Measurements from ENCODE around the gene GCSAM. TPM values are rescaled to one million over a fixed set of nuclear protein-coding genes. Genes with fewer than 3 reads are reported as not detected.

The GCSAM gene
- total RNA-seq, 2 experiments from 2014 or later, result 6.5 to 6.8 TPM

DNA sequence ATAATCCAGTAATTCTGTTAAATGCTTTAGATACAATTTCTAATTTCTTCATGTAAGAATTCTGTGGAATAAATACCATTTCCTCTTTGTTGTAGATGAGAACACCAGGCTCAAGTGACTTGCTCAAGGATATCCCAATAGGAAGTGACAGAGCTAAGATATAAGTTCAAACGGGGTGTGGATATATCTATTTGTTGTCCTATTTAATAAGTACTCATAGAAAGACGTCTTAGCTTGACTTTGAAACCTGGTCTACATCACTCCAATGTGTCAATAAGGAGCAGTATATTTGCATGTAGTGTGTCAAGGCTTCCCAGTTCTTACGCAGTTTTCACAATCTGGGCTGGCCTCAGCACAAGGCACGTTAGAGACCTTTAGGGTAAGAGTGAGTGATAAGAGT is 4.7 kb upstream of the GCSAM start:
- POLR2A ChIA-PET, result interaction anchor here (1.3 to 1.4 kb wide), 3 partner anchors 9 to 156 kb away, joined by 3 to 4 read pairs (median 4); partner anchors contain the start of gene SLC9C1
- CTCF ChIA-PET, result interaction anchor here (1.1 to 1.7 kb wide), 3 partner anchors 9 to 26 kb away, joined by 3 to 6 read pairs (median 6); no protein-coding TSS in a partner anchor
- ATAC-seq (ENCODE audit: poor library complexity), result no peak

DNA sequence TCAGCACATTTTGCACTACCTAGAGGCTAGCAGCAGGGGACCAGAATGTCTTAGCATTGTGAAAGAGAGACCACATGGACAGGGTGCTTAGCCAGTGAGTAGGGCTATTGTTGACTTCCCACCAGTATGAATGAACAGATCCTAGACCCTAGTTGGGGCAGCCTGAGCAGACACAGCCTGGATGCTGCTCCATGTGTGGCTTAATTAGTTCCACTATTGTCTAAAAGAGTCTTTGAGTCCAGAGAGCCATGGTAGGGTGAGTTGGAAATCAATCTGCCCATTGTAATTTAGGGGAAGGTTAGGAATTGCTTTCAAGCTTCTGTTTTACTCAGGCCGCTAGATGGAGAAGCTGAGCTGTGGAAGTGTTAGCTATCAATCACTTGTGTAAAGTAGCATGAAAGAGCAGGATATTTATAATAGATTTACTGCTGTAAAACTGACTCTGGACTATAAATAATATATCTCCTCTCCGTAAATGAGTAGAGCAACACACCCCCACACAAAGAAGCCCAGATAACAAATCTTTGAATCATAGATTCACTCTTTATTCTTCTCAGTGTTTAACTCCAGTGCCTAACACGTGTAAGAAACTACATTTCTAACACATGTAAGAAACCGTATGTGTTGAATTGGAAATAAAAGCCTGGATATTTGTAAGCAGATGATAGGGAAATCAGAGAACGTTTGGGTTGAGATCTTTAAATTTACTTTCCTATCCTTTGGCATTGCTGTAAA is 4.1 kb upstream of the GCSAM start:
- H3K4me1 Mint-ChIP-seq (ENCODE audit: low read depth), result peaks cover 60% of the 10 kb centered on the region
- no peaks in the 10 kb centered on the region for H3K9me3 ChIP-seq (ENCODE audit: control insufficient read depth in 1 of 2, insufficient read depth in 1 of 2, low read length in 2 of 2)
- TF ChIP-seq, protein P1, sequence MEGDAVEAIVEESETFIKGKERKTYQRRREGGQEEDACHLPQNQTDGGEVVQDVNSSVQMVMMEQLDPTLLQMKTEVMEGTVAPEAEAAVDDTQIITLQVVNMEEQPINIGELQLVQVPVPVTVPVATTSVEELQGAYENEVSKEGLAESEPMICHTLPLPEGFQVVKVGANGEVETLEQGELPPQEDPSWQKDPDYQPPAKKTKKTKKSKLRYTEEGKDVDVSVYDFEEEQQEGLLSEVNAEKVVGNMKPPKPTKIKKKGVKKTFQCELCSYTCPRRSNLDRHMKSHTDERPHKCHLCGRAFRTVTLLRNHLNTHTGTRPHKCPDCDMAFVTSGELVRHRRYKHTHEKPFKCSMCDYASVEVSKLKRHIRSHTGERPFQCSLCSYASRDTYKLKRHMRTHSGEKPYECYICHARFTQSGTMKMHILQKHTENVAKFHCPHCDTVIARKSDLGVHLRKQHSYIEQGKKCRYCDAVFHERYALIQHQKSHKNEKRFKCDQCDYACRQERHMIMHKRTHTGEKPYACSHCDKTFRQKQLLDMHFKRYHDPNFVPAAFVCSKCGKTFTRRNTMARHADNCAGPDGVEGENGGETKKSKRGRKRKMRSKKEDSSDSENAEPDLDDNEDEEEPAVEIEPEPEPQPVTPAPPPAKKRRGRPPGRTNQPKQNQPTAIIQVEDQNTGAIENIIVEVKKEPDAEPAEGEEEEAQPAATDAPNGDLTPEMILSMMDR (IDR thresholded peaks at IDR 0.05), result peak; percentile 68
- H3K27me3 Mint-ChIP-seq, result no peaks in the 10 kb centered on the region
- no peak overlapping the region for H3K27ac ChIP-seq (ENCODE audit: low read depth in 1 of 2, low read length in 2 of 2)
- no peaks in the 10 kb centered on the region for H3K27me3 ChIP-seq (ENCODE audit: control insufficient read depth in 1 of 2, insufficient read depth in 2 of 2, low read length in 2 of 2)
- CTCF ChIA-PET, result interaction anchor here (0.7 to 1.7 kb wide), 5 partner anchors 8 to 168 kb away, joined by 3 to 6 read pairs (median 3); no protein-coding TSS in a partner anchor
- POLR2A ChIA-PET, result interaction anchor here (0.9 to 1.4 kb wide), 4 partner anchors 9 to 157 kb away, joined by 3 to 4 read pairs (median 4); partner anchors contain the start of gene SLC9C1
- peak in 11 of 14 experiments; percentile 19 to 75 (median 30) for DNase-seq
- H3K27ac Mint-ChIP-seq, result peak overlapping the region; percentile 27
- intact Hi-C loops (cut with DNase I, micrococcal nuclease), result loop anchor here (2.0 to 10.0 kb wide), 4 partner anchors 24 to 394 kb away; no protein-coding TSS in a partner anchor
- no peak overlapping the region for H3K4me3 ChIP-seq (ENCODE audit: low read length)
- ATAC-seq (ENCODE audit: poor library complexity), result no peak
- H3K4me1 ChIP-seq (ENCODE audit: insufficient read depth, low read length), result peaks cover 36% of the 10 kb centered on the region
- H3K36me3 ChIP-seq (ENCODE audit: insufficient read depth, low read length), result no peaks in the 10 kb centered on the region
- H3K4me3 Mint-ChIP-seq, result no peak overlapping the region
- no peaks in the 10 kb centered on the region for H3K9me3 Mint-ChIP-seq
- no peaks in the 10 kb centered on the region for H3K36me3 Mint-ChIP-seq (ENCODE audit: low read depth)

More for the DNA sequence above, 4.7 kb upstream of the GCSAM start:
- Mint-ChIP-seq H3K27ac (peak overlapping the region; percentile 27), H3K9me3 (no peaks in the 10 kb centered on the region), H3K4me3 (no peak overlapping the region), H3K36me3 (ENCODE audit: low read depth) (no peaks in the 10 kb centered on the region), H3K4me1 (ENCODE audit: low read depth) (peaks cover 53% of the 10 kb centered on the region), H3K27me3 (no peaks in the 10 kb centered on the region)
- H3K27ac ChIP-seq (ENCODE audit: low read depth in 1 of 2, low read length in 2 of 2), result no peak overlapping the region
- H3K4me3 ChIP-seq (ENCODE audit: low read length), result no peak overlapping the region
- no peaks in the 10 kb centered on the region for H3K27me3 ChIP-seq (ENCODE audit: control insufficient read depth in 1 of 2, insufficient read depth in 2 of 2, low read length in 2 of 2)
- H3K4me1 ChIP-seq (ENCODE audit: insufficient read depth, low read length), result peaks cover 31% of the 10 kb centered on the region
- H3K9me3 ChIP-seq (ENCODE audit: control insufficient read depth in 1 of 2, insufficient read depth in 1 of 2, low read length in 2 of 2), result no peaks in the 10 kb centered on the region
- H3K36me3 ChIP-seq (ENCODE audit: insufficient read depth, low read length), result no peaks in the 10 kb centered on the region
- no peak for DNase-seq
- intact Hi-C loops (cut with DNase I, micrococcal nuclease), result loop anchor here (2.0 to 10.0 kb wide), 4 partner anchors 25 to 393 kb away; no protein-coding TSS in a partner anchor
- TF ChIP-seq, protein P1 (IDR thresholded peaks at IDR 0.05), result no peak

DNA sequence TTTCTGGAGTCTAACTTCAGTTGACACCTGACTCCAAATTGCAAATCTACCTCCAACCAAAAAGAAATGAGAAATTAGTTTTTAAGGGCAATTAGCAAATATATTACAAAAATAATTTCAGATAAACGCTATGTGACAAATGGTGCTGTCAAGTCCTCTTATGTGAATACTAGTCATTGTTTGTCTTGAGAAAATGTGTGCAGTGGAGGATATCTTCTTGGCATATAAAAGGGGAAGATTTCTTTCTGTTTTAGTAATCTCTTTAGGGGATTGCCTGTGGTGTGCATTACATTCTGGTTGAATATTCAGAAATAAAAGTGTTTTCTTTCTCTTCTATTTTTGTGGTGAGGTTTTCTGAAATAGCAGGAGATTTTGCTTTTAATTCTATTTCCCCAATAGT is 3.0 kb upstream of the GCSAM start:
- Histone ChIP-seq H3K36me3 (ENCODE audit: insufficient read depth, low read length) (no peaks in the 10 kb centered on the region), H3K4me1 (ENCODE audit: insufficient read depth, low read length) (peaks cover 43% of the 10 kb centered on the region), H3K27me3 (ENCODE audit: control insufficient read depth in 1 of 2, insufficient read depth in 2 of 2, low read length in 2 of 2) (no peaks in the 10 kb centered on the region), H3K4me3 (ENCODE audit: low read length) (no peak overlapping the region), H3K27ac (ENCODE audit: low read depth in 1 of 2, low read length in 2 of 2) (no peak overlapping the region), H3K9me3 (ENCODE audit: control insufficient read depth in 1 of 2, insufficient read depth in 1 of 2, low read length in 2 of 2) (no peaks in the 10 kb centered on the region)
- intact Hi-C loops (cut with DNase I, micrococcal nuclease), result loop anchor here (2.0 to 10.0 kb wide), 4 partner anchors 23 to 395 kb away; no protein-coding TSS in a partner anchor
- peak overlapping the region; percentile 88 for H3K27ac Mint-ChIP-seq
- TF ChIP-seq, protein P1 (IDR thresholded peaks at IDR 0.05), result no peak
- ATAC-seq (ENCODE audit: poor library complexity), result no peak
- peaks cover 66% of the 10 kb centered on the region for H3K4me1 Mint-ChIP-seq (ENCODE audit: low read depth)
- no peaks in the 10 kb centered on the region for H3K27me3 Mint-ChIP-seq
- POLR2A ChIA-PET, result no interaction called here
- H3K4me3 Mint-ChIP-seq, result no peak overlapping the region
- CTCF ChIA-PET, result interaction anchor here (0.9 to 1.7 kb wide), 3 partner anchors 16 to 24 kb away, joined by 3 to 6 read pairs (median 3); no protein-coding TSS in a partner anchor
- no peaks in the 10 kb centered on the region for H3K36me3 Mint-ChIP-seq (ENCODE audit: low read depth)
- H3K9me3 Mint-ChIP-seq, result no peaks in the 10 kb centered on the region
- no peak for DNase-seq

All from CD4-positive, alpha-beta T cell (primary cell).